Kidney epithelial cell (primary cell): ENCODE results near the gene COPZ2. TPM values are rescaled to one million over a fixed set of nuclear protein-coding genes. Genes with fewer than 3 reads are reported as not detected.

Experiments
- DNase-seq: peaks from one replicate; pipeline ENCODE4 v3.0.0-alpha.2; 2010; ENCODE audit warnings: low read depth
- H3K27me3 ChIP-seq: 2 replicates; pipeline ENCODE4 v1.6.0; 2011; ENCODE audit warnings: low read length; ENCODE audit not compliant: control insufficient read depth, insufficient read depth
- H3K36me3 ChIP-seq: 2 replicates; pipeline ENCODE4 v1.5.1; 2011; ENCODE audit warnings: low read length; ENCODE audit not compliant: control insufficient read depth, insufficient read depth
- H3K4me3 ChIP-seq: 2 replicates; pipeline ENCODE4 v1.5.1; 2011; ENCODE audit warnings: low read depth, mild to moderate bottlenecking, control low read depth, low read length
- total RNA-seq: library from RNA; depleted of rRNA; stranded (reverse); fragments of >200 nt; gene quantifications from 2 replicates; pipeline ENCODE4 v1.2.3, GENCODE V29; 2015
- TF ChIP-seq, protein P1 (sequence below): IDR thresholded peaks from 2 replicates; pipeline ENCODE4 v1.5.1; 2011; ENCODE audit warnings: mild to moderate bottlenecking, moderate library complexity, low read length, control low read depth, inconsistent platforms; ENCODE audit not compliant: insufficient read depth, poor library complexity, severe bottlenecking

Gene COPZ2
- total RNA-seq, 1 donor from 2014 or later: 3.7 TPM

DNA sequence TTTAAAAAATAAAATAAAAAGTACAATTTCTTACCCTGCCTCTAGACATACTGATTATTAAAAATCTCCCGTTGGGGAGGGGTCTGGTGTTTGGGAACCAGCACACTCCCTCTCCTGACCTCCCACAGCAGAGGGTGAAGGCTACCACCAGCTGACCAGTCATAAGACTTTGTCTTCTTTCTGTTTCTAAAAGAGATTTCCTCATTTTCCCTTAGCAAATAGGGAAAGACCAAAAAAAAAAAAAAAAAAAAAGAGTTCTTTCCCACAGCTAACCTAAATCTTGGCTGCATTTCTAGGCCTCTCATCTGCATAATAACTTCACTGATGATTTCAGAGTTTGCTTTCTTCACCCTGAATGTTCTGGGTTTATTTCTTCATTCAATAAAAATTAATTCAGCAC is 36.4 kb downstream of the COPZ2 start:
- no peak overlapping the region for H3K4me3 ChIP-seq
- DNase-seq: no peak
- H3K36me3 ChIP-seq: no peaks in the 10 kb centered on the region
- H3K27me3 ChIP-seq: no peaks in the 10 kb centered on the region
- TF ChIP-seq, protein P1, sequence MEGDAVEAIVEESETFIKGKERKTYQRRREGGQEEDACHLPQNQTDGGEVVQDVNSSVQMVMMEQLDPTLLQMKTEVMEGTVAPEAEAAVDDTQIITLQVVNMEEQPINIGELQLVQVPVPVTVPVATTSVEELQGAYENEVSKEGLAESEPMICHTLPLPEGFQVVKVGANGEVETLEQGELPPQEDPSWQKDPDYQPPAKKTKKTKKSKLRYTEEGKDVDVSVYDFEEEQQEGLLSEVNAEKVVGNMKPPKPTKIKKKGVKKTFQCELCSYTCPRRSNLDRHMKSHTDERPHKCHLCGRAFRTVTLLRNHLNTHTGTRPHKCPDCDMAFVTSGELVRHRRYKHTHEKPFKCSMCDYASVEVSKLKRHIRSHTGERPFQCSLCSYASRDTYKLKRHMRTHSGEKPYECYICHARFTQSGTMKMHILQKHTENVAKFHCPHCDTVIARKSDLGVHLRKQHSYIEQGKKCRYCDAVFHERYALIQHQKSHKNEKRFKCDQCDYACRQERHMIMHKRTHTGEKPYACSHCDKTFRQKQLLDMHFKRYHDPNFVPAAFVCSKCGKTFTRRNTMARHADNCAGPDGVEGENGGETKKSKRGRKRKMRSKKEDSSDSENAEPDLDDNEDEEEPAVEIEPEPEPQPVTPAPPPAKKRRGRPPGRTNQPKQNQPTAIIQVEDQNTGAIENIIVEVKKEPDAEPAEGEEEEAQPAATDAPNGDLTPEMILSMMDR: no peak

DNA sequence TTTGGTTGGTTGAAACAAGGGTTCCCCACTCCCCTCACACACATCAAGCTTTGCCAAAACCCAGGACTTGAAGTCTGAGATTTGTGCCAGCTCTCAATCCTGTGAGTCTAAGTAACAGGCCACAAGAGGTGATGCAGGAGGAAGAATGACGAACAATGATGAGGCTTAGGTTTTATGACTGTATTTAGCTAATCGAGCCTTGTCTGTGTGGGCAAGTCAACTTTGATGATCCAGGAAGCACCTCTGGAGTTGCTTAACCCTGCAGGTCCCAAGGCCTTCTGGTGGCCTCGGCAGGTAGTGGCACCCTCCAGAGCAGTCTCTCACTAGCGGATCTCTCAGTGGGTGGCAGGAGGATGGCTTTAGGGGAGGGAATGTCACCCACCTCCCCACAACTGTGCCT is 38.0 kb downstream of the COPZ2 start:
- TF ChIP-seq, protein P1: no peak
- Histone ChIP-seq H3K36me3 (no peaks in the 10 kb centered on the region), H3K4me3 (no peak overlapping the region), H3K27me3 (no peaks in the 10 kb centered on the region)
- no peak for DNase-seq

DNA sequence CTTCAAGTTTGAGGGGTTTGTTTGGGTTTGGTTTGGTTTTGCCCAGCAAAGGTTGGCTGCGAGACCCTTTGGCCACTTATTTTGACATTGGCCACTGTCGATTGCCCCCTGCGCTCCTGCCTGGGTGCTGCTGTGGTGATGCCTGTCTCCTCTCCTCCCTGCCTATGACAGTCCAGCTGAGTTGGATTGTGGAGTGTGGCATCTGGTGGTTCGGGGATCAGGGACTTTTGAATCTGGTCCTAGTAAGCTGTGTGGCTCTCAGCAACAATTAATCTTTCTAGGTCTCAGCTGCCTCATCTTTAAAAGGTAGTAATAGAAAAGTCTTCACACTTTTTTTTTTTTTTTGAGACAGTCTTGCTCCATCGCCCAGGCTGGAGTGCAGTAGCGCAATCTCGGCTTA is 39.6 kb downstream of the COPZ2 start:
- H3K36me3 ChIP-seq: no peaks in the 10 kb centered on the region

DNA sequence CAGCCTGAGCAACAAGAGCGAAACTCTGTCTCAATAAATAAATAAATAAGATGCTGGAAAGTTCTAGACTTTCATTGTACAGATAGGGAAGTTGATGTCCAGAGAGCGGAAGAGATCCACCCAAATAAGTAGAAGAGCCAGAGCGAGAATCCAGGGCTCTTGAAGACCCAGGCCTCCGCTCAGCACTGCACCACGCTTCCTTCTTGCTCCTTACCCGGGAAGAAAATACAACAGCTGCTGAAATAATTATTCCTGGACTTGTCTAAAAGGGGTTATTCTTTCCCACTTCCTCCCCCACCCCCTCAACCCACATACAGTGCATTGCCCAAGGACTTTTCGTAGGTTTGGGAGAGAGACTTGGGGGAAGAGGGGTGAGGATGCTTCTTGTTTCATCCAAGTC is 40.0 kb downstream of the COPZ2 start:
- no peak for DNase-seq
- Histone ChIP-seq H3K36me3 (no peaks in the 10 kb centered on the region), H3K27me3 (no peaks in the 10 kb centered on the region), H3K4me3 (no peak overlapping the region)
- TF ChIP-seq, protein P1: no peak

More for the DNA sequence above, 39.6 kb downstream of the COPZ2 start:
- Histone ChIP-seq H3K4me3 (no peak overlapping the region), H3K27me3 (no peaks in the 10 kb centered on the region)
- no peak for DNase-seq
- TF ChIP-seq, protein P1: no peak

DNA sequence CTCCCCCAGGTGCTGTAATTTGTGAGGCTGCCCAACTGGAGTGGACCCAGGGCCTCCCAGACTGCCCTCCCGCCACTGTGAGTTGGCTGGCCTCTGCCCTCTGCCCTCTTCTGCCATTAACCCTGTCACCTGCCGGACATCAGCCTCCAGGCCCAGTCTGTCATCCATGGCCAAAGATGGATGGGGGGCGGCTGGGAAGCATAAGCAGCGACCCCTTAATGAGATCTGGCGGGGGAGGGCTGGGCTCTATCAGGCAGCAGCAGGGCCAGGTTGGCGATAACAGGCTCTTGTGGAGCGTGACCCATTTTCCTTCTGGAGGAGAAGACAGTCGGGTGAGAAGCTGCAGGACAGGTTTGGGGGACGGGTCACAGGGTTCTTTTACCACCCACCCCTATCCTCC is 41.4 kb downstream of the COPZ2 start:
- no peak overlapping the region for H3K4me3 ChIP-seq
- TF ChIP-seq, protein P1: no peak
- DNase-seq: no peak
- H3K36me3 ChIP-seq: no peaks in the 10 kb centered on the region
- no peaks in the 10 kb centered on the region for H3K27me3 ChIP-seq

DNA sequence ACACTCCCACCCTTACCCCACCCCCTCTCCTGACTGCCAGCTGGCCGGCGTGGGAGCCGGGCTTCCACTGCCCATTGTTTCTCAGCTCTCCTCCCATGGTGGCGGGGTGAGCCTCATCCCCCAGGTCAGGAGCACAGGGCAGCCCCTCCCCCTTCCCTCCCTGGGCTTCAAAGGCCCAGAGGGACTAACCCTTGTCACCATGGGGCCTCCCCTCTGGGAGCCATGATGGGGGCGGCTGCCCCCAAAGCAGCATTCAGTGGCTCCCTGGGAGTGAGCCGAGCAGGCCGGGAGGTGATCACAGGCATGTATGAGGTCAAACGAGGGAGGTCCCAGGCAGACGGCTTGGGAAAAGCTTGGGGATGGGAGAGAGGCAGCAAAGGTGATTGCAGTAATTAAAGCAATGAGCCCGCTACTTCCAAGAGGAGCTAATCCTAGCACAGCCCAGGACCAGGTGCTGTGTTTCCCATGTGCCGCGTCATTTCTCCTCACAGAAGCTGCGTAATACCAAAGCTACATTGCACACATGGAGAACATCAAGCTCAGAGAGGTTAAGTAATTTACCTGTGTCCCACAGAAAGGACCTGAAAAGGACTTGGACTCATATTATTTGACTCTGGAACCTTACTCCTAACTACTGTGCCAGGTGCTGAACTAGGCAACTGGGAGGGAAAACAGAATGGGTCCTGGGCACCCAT is 42.2 kb downstream of the COPZ2 start:
- H3K4me3 ChIP-seq: no peak overlapping the region
- no peaks in the 10 kb centered on the region for H3K27me3 ChIP-seq
- TF ChIP-seq, protein P1: no peak
- DNase-seq: no peak
- H3K36me3 ChIP-seq: no peaks in the 10 kb centered on the region
